ENCODE data around the gene COL16A1.

DNA sequence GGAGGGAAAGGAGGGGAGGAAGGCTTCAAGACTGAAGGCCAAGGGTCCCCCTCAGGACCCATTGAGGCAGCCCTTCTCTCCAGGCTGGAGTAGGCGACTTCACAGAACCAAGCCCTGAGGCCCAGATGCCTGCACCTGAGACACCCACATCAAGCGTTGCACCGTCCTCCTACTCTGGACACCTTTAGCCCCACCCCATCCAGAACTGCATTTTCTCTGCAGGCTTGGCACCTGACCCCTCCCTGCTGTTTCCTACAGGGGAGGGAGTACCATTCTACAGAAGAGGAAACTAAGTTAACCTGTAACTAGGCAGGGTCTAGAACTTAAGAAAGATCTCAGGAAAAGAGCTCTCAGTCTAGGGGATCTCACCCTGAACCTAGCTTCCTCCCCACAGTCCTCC, 71.2 kb downstream of the COL16A1 start:
- TF ChIP-seq, protein P1, sequence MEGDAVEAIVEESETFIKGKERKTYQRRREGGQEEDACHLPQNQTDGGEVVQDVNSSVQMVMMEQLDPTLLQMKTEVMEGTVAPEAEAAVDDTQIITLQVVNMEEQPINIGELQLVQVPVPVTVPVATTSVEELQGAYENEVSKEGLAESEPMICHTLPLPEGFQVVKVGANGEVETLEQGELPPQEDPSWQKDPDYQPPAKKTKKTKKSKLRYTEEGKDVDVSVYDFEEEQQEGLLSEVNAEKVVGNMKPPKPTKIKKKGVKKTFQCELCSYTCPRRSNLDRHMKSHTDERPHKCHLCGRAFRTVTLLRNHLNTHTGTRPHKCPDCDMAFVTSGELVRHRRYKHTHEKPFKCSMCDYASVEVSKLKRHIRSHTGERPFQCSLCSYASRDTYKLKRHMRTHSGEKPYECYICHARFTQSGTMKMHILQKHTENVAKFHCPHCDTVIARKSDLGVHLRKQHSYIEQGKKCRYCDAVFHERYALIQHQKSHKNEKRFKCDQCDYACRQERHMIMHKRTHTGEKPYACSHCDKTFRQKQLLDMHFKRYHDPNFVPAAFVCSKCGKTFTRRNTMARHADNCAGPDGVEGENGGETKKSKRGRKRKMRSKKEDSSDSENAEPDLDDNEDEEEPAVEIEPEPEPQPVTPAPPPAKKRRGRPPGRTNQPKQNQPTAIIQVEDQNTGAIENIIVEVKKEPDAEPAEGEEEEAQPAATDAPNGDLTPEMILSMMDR (IDR thresholded peaks at IDR 0.05; ENCODE audit: borderline replicate concordance, extremely low read depth, low read length, poor library complexity, severe bottlenecking) = no peak
- TF ChIP-seq EZH2 (IDR thresholded peaks at IDR 0.05; ENCODE audit: borderline replicate concordance, low read depth, low read length, severe bottlenecking) = no peak
